ENCODE data around the gene CHIC2. TPM values are rescaled to one million over a fixed set of nuclear protein-coding genes. Genes with fewer than 3 reads are reported as not detected.

The CHIC2 gene
- total RNA-seq, 2 donors from 2014 or later, result 6.9 to 18.9 TPM

DNA sequence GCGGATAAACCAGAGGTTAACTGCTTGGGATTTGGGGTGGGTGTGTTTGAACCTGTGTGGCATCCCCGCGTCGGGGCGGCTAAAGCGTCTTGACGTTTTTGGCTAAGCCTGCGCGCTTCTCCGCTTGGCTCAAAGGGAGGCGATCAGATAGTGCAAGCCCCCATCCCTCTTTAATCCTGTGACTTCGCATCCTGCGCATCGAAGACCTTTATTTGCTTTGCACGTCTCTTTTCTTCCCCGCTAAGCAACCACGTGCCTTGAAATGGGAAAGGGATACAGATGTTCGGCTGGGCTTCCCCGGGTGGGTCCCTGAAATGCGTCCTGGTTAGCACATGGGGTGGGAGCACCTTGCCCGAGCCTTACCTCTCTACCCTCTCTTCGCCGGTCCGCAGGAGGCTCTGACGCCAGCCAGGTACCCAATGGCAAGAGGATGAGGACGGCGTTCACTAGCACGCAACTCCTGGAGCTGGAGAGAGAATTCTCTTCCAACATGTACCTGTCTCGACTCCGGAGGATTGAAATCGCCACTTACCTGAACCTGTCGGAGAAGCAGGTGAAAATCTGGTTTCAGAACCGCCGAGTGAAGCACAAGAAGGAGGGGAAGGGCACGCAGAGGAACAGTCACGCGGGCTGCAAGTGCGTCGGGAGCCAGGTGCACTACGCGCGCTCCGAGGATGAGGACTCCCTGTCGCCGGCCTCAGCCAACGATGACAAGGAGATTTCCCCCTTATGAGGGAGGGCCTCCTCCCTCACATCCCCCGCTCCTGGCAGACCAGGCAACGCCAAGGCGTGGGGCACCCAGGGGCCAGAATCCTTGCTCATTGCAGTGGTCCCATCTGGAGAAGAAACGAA lies 37.0 kb upstream of the CHIC2 start:
- intact Hi-C loops (cut with DNase I), result no loop called here
- H3K9me3 ChIP-seq, result no peaks in the 10 kb centered on the region
- H3K27ac ChIP-seq, result no peak overlapping the region
- ATAC-seq (no peak), DNase-seq (no peak)
- TF ChIP-seq, protein P1, sequence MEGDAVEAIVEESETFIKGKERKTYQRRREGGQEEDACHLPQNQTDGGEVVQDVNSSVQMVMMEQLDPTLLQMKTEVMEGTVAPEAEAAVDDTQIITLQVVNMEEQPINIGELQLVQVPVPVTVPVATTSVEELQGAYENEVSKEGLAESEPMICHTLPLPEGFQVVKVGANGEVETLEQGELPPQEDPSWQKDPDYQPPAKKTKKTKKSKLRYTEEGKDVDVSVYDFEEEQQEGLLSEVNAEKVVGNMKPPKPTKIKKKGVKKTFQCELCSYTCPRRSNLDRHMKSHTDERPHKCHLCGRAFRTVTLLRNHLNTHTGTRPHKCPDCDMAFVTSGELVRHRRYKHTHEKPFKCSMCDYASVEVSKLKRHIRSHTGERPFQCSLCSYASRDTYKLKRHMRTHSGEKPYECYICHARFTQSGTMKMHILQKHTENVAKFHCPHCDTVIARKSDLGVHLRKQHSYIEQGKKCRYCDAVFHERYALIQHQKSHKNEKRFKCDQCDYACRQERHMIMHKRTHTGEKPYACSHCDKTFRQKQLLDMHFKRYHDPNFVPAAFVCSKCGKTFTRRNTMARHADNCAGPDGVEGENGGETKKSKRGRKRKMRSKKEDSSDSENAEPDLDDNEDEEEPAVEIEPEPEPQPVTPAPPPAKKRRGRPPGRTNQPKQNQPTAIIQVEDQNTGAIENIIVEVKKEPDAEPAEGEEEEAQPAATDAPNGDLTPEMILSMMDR (IDR thresholded peaks at IDR 0.05), result no peak
- TF ChIP-seq POLR2A (IDR thresholded peaks at IDR 0.05), result no peak
- H3K36me3 ChIP-seq (replicated peaks in 1 of 2; ENCODE audit: insufficient read depth in 1 of 2, low read depth in 2 of 2), result no peaks in the 10 kb centered on the region
- peaks cover 29% of the 10 kb centered on the region for H3K4me1 ChIP-seq
- 5 to 10% methylated on average over 32 to 50 of the region's 50 CpGs for WGBS, 2 donors
- H3K27me3 ChIP-seq, result peaks cover 0 to 35% of the 10 kb centered on the region in 2 donors
- no peak overlapping the region for H3K4me3 ChIP-seq

DNA sequence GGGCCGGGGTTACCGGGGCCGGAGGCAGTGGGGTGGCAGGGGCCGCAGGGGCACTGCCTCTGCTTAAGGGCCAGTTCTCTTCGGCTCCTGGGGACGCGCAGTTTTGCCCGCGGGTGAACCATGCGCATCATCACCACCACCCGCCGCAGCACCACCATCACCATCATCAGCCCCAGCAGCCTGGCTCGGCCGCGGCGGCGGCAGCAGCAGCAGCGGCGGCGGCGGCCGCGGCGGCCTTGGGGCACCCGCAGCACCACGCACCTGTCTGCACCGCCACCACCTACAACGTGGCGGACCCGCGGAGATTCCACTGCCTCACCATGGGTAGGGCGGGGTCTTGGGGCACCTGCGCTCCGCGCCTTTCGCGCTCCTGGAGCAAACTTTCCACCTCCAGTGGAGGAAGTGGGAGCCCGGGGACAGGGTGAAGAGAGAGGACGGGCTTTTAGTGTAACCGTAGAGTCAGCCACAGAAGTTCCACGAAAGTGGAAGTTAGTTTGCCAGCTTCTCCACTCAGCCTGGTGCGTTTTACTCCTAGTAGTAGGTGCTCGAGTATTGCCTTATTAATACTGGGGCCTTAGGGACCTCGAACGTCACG lies 36.3 kb upstream of the CHIC2 start:
- 2 to 4% methylated on average over 24 to 42 of the region's 46 CpGs for WGBS, 2 donors
- Histone ChIP-seq H3K27ac (no peak overlapping the region), H3K27me3 (peaks cover 0 to 40% of the 10 kb centered on the region in 2 donors), H3K9me3 (no peaks in the 10 kb centered on the region), H3K36me3 (replicated peaks in 1 of 2; ENCODE audit: insufficient read depth in 1 of 2, low read depth in 2 of 2) (no peaks in the 10 kb centered on the region), H3K4me1 (peaks cover 29% of the 10 kb centered on the region), H3K4me3 (no peak overlapping the region)
- no peak for TF ChIP-seq POLR2A (IDR thresholded peaks at IDR 0.05)
- TF ChIP-seq, protein P1 (IDR thresholded peaks at IDR 0.05), result no peak
- DNase-seq (no peak), ATAC-seq (no peak)
- intact Hi-C loops (cut with DNase I), result no loop called here

DNA sequence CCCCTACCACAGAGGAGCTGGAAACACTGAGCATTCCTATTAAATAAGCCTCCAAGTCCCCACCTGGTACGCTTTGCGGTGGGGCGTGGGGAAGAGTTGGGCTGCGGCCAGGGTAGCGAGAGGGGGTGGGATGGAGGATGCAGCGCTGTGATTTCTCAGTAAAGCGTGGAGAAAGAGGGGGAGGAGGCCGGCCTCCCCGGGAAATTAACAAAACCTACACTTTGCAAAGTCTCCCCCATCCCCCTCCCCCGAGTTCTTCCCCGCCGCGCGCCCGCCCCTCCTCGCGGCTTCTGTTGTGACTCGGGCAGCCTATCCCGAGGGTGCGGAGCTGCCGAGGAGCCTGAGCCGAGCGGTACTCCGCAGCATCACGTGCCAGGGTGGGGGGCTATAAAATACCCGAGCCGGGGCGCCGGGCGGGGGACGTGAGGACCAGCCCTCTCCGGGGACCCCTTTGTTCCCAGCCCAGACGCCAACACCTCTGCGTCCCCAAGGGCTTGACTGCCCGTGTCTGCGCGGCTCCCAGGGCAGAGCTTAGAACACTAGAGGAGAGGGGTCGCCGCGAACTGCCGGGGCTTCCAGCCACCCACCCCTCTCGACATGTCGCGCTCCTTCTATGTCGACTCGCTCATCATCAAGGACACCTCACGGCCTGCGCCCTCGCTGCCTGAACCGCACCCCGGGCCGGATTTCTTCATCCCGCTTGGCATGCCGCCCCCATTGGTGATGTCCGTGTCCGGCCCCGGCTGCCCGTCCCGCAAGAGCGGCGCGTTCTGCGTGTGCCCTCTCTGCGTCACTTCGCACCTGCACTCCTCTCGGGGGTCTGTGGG lies 35.6 kb upstream of the CHIC2 start, which contains the start of gene GSX2:
GSX2 (plus strand) TSS at position 416 of the 827 bp plus-strand sequence; CDS start at position 598, 182 bp downstream.
- TF ChIP-seq POLR2A (IDR thresholded peaks at IDR 0.05), result no peak
- TF ChIP-seq, protein P1 (IDR thresholded peaks at IDR 0.05), result no peak
- intact Hi-C loops (cut with DNase I), result no loop called here

DNA sequence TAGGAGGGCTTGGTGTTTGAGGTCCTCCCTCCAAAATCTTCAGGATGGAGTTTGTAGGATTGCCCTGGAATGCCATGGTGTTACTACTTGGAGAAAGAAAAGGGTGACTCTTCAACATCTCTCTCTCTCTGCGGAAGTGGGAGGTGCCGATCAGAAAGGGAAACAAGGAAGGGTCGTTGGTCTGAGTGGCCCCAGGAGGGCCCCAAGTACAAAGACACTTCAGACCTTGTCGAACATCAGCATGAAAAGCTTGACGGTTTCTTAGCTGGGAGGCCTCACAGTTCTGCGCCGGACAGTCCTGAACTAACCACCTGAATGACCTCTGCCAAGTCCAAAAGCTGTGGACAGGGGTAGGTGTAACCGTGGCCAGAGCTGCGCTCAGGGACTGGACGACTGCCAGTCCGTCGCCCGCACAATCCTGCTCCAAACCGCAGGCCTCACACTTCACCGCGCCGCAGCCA lies 34.9 kb upstream of the CHIC2 start:
- H3K27ac ChIP-seq, result no peak overlapping the region
- intact Hi-C loops (cut with DNase I), result no loop called here
- H3K4me1 ChIP-seq, result peaks cover 29% of the 10 kb centered on the region
- ATAC-seq (no peak), DNase-seq (no peak)
- H3K27me3 ChIP-seq, result peaks cover 0 to 52% of the 10 kb centered on the region in 2 donors
- TF ChIP-seq, protein P1 (IDR thresholded peaks at IDR 0.05), result no peak
- TF ChIP-seq POLR2A (IDR thresholded peaks at IDR 0.05), result no peak
- no peak overlapping the region for H3K4me3 ChIP-seq
- no peaks in the 10 kb centered on the region for H3K36me3 ChIP-seq (replicated peaks in 1 of 2; ENCODE audit: insufficient read depth in 1 of 2, low read depth in 2 of 2)
- 0% methylated on average over 6 to 17 of the region's 17 CpGs for WGBS, 2 donors
- H3K9me3 ChIP-seq, result no peaks in the 10 kb centered on the region

More for the DNA sequence above, 35.6 kb upstream of the CHIC2 start, which contains the start of gene GSX2:
- no peak for DNase-seq
- no peak for ATAC-seq
- Histone ChIP-seq H3K4me3 (no peak within 1 kb of the TSS), H3K9me3 (no peaks in the 10 kb centered on the region), H3K36me3 (replicated peaks in 1 of 2; ENCODE audit: insufficient read depth in 1 of 2, low read depth in 2 of 2) (no peaks in the 10 kb centered on the region), H3K4me1 (peaks cover 29% of the 10 kb centered on the region), H3K27me3 (peaks cover 0 to 45% of the 10 kb centered on the region in 2 donors), H3K27ac (no peak within 1 kb of the TSS)
- WGBS, 2 donors, result 1% methylated on average over 23 to 63 of the region's 66 CpGs

Data from body of pancreas (tissue), 4 donors.